HL-60 (cell line): Measurements from ENCODE around the gene SCUBE1.

ENCODE experiments used
- DNase-seq, 2 experiments: peaks; one replicate each; pipeline ENCODE4 v3.0.0-alpha.2; 2010 to 2020; ENCODE audit warnings: low read depth in 1 of 2, low spot score in 1 of 2
- H3K27ac ChIP-seq: fragments of 250-450 bp; sonication (Bioruptor Pico); replicated peaks from 2 replicates; pipeline ENCODE4 v1.5.1; 2020; ENCODE audit warnings: mild to moderate bottlenecking, moderate library complexity
- H3K27me3 ChIP-seq: fragments of 250-450 bp; sonication (Bioruptor Pico); 2 replicates; pipeline ENCODE4 v1.5.1; 2021; ENCODE audit warnings: mild to moderate bottlenecking, moderate library complexity; ENCODE audit not compliant: insufficient read depth, poor library complexity, severe bottlenecking
- H3K4me3 ChIP-seq: replicated peaks from 2 replicates; pipeline ENCODE4 v1.5.1; 2011; ENCODE audit warnings: mild to moderate bottlenecking, control low read depth, low read length; ENCODE audit not compliant: insufficient read depth
- CTCF ChIP-seq: IDR thresholded peaks from one replicate; pipeline ENCODE4 v1.5.1; 2011; ENCODE audit warnings: low read length, control low read depth, inconsistent platforms; ENCODE audit not compliant: insufficient read depth
- GABPA ChIP-seq: IDR thresholded peaks from 2 replicates; pipeline ENCODE4 v1.6.1; 2012; ENCODE audit warnings: low read depth
- POLR2AphosphoS5 ChIP-seq: IDR thresholded peaks from 2 replicates; pipeline ENCODE4 v1.6.1; 2012; ENCODE audit warnings: low read depth
- REST ChIP-seq: IDR thresholded peaks from 2 replicates; pipeline ENCODE4 v1.6.1; 2012; ENCODE audit warnings: low read depth; ENCODE audit not compliant: insufficient replicate concordance
- SPI1 ChIP-seq: IDR thresholded peaks from 2 replicates; pipeline ENCODE4 v1.6.1; 2012; ENCODE audit warnings: low read depth, mild to moderate bottlenecking, borderline replicate concordance

Gene SCUBE1

GRCh38 chr22:43209523-43209890 is 133.7 kb downstream of the SCUBE1 start:
- no peaks in the 10 kb centered on the region for H3K27me3 ChIP-seq
- H3K4me3 ChIP-seq: no peak overlapping the region
- DNase-seq: no peak
- H3K27ac ChIP-seq: no peak overlapping the region
- TF ChIP-seq POLR2AphosphoS5 (no peak), GABPA (no peak)

- TF ChIP-seq REST (no peak), GABPA (no peak), CTCF (no peak), POLR2AphosphoS5 (no peak), SPI1 (no peak)
- H3K4me3 ChIP-seq: no peak overlapping the region
- no peak overlapping the region for H3K27ac ChIP-seq
- no peaks in the 10 kb centered on the region for H3K27me3 ChIP-seq
- DNase-seq: no peak
Observed at GRCh38 chr22:43208703-43209522, 134.3 kb downstream of the SCUBE1 start.

- DNase-seq: no peak
- Histone ChIP-seq H3K27ac (no peak overlapping the region), H3K4me3 (no peak overlapping the region), H3K27me3 (no peaks in the 10 kb centered on the region)
- no peak for TF ChIP-seq CTCF
Observed at GRCh38 chr22:43207849-43208702, 135.1 kb downstream of the SCUBE1 start.

GRCh38 chr22:43207386-43207785 is 135.8 kb downstream of the SCUBE1 start:
- DNase-seq: no peak
- TF ChIP-seq POLR2AphosphoS5 (no peak), GABPA (no peak), CTCF (no peak), SPI1 (no peak), REST (no peak)
- no peaks in the 10 kb centered on the region for H3K27me3 ChIP-seq
- H3K27ac ChIP-seq: no peak overlapping the region
- H3K4me3 ChIP-seq: no peak overlapping the region
